Spleen (tissue), 7 donors: ENCODE results near the gene SLC9A3.

Source experiments
- CTCF ChIP-seq, 11 experiments: fragments of 200-600 bp in 7 of 11; fragments of 450-650 bp in 4 of 11; sonication (generic) in 4 of 11; IDR thresholded peaks in 8 of 11; conservative IDR thresholded peaks in 3 of 11; 1 replicate in 7 of 11; 2 replicates in 4 of 11; pipeline versions ENCODE4 v1.4.0 to v1.8.0; 2016 to 2021; ENCODE audit warnings: antibody characterized with exemption in 11 of 11, inconsistent platforms in 4 of 11, mild to moderate bottlenecking in 1 of 11
- POLR2A ChIP-seq, 3 donors: fragments of 450-650 bp; IDR thresholded peaks; one replicate each; pipeline ENCODE4 v1.5.1; 2017; ENCODE audit warnings: antibody characterized with exemption in 3 of 3, mild to moderate bottlenecking in 1 of 3
- POLR2AphosphoS5 ChIP-seq, 3 donors: sonication (generic); formaldehyde crosslinking; IDR thresholded peaks; one replicate each; pipeline ENCODE4 v1.5.1; 2017; ENCODE audit warnings: antibody characterized with exemption in 3 of 3
- donor health status: DM: no; HTN: no; CAD: no; lungs with moderate emphysema.
- donor health status: DM: no; HTN: no; CAD: no.
- donor health status: DM: no; HTN: no; CAD: no.

- no peak for TF ChIP-seq CTCF (IDR thresholded peaks at IDR 0.05 in 8 of 11, conservative IDR thresholded peaks at IDR 0.05 in 3 of 11)
- TF ChIP-seq POLR2A (IDR thresholded peaks at IDR 0.05), result no peak
- no peak for TF ChIP-seq POLR2AphosphoS5 (IDR thresholded peaks at IDR 0.05)
Observed at GRCh38 chr5:451587-452458, 72.4 kb downstream of the SLC9A3 start.
